ENCODE measurements around the gene SPINDOC. TPM values are rescaled to one million over a fixed set of nuclear protein-coding genes. Genes with fewer than 3 reads are reported as not detected.
A peak's percentile ranks its signal among the peaks of the same experiment; 100 is the strongest.
"Not testable (repeated sequence)": the region's sequence is repeated elsewhere in the genome, so short reads cannot be mapped to it uniquely, and the experiment has no call there.

The SPINDOC gene
- total RNA-seq, 2 donors from 2014 or later = 6.4 to 7.1 TPM

DNA sequence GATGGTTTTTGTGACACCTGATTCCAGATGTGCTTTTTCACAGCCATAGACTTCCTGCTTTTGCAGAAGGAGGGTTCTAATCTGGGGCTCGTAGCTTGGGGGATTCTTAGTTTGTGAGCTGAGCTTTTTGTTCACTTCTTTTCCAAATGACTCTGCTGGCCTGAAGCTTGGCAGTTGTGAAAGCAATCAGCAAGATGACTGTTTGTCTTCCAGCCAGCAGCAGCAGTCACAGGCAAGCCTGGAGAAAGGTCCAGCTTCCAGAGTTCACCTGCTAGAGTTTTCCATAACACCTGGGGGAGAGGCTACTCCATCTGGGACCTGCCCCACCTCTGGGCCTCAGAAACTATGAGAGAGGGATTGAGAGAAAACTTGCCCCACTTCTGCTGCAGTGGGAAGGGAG is 29.8 kb downstream of the SPINDOC start:
- intact Hi-C loops (cut with DNase I, micrococcal nuclease) = no loop called here
- DNase-seq (no peak), ATAC-seq (no peak)

GRCh38 chr11:63844836-63845235 is 31.6 kb downstream of the SPINDOC start:
- DNase-seq (no peak), ATAC-seq (no peak)
- intact Hi-C loops (cut with DNase I, micrococcal nuclease) = no loop called here

GRCh38 chr11:63845303-63845702 is 32.0 kb downstream of the SPINDOC start:
- intact Hi-C loops (cut with DNase I, micrococcal nuclease) = no loop called here
- no peak for DNase-seq
- no peak for ATAC-seq

DNA sequence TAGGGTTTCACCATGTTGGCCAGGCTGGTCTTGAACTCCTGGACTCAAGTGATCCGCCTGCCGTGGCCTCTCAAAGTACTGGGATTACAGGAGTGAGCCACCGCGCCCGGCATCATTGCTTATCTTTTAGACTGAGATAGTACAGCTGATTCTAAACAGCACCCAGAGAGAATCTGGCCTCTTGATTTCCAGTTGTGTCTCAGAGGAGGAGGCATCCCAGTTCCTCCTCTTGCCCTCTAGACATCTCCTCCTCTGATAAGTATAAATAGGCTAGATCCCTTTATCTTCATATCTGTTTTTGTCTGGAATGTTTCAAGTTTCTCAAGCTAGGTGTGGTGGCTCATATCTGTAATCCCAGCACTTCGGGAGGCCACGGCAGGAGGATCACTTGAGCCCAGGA is 32.7 kb downstream of the SPINDOC start:
- DNase-seq (no peak), ATAC-seq (no peak)
- intact Hi-C loops (cut with DNase I, micrococcal nuclease) = no loop called here

- intact Hi-C loops (cut with DNase I, micrococcal nuclease) = no loop called here
- no peak for DNase-seq
- ATAC-seq = no peak
These were observed 33.6 kb downstream of the SPINDOC start for GRCh38 chr11:63846897-63847296.

- intact Hi-C loops (cut with DNase I, micrococcal nuclease) = no loop called here
- DNase-seq (no peak), ATAC-seq (peak; percentile 51)
These were observed 34.1 kb downstream of the SPINDOC start for GRCh38 chr11:63847363-63847762.

DNA sequence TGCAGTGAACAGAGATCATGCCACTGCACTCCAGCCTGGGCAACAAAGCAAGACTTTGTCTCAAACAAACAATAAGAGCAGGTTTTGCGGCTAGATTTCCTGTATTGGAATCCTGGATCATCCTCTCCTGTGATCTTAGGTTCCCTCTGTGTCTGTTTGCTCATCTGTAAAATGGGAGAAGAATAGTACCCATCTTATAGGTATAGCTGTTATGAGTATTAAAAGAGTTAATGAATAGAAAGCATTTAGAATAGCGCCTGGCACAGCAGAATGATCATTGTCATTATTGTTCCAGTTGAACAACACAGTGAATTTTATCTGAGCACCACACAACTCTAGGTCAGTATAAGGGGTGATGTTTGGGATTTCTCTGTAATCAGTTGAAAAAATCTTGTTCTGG is 36.4 kb downstream of the SPINDOC start:
- intact Hi-C loops (cut with DNase I, micrococcal nuclease) = no loop called here
- no peak for DNase-seq

GRCh38 chr11:63850920-63851319 is 37.7 kb downstream of the SPINDOC start:
- DNase-seq (no peak), ATAC-seq (no peak)
- intact Hi-C loops (cut with DNase I, micrococcal nuclease) = no loop called here

More for the DNA sequence above, 36.4 kb downstream of the SPINDOC start:
- no peak for ATAC-seq

GRCh38 chr11:63851364-63851763 is 38.1 kb downstream of the SPINDOC start:
- intact Hi-C loops (cut with DNase I, micrococcal nuclease) = no loop called here
- DNase-seq (no peak), ATAC-seq (peak; percentile 72)

GRCh38 chr11:63853476-63853875 is 40.2 kb downstream of the SPINDOC start:
- intact Hi-C loops (cut with DNase I, micrococcal nuclease) = no loop called here
- DNase-seq = no peak
- ATAC-seq = no peak

GRCh38 chr11:63854696-63855095 is 41.4 kb downstream of the SPINDOC start:
- intact Hi-C loops (cut with DNase I, micrococcal nuclease) = no loop called here
- no peak for ATAC-seq
- DNase-seq = no peak

DNA sequence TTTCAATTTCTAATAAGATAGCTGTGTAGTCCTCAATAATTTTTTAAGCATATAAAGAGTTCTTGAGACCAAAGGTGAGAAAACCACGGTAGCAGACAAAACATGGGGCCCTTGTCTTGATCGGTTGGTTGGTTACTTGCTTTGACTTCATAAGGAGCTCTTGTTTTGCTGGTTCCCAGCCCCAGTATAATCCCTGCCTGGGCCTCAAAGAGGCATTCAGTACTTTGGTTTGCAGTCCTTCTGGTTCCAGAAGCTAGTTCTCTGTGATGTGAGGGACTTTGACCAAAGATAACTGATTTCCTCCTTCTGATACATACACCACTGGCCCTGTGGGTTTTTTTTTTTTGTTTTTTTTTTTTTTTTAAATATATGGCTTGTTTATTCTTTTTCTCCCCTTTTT is 42.7 kb downstream of the SPINDOC start:
- no peak for DNase-seq
- intact Hi-C loops (cut with DNase I, micrococcal nuclease) = no loop called here
- peak; percentile 84 for ATAC-seq

DNA sequence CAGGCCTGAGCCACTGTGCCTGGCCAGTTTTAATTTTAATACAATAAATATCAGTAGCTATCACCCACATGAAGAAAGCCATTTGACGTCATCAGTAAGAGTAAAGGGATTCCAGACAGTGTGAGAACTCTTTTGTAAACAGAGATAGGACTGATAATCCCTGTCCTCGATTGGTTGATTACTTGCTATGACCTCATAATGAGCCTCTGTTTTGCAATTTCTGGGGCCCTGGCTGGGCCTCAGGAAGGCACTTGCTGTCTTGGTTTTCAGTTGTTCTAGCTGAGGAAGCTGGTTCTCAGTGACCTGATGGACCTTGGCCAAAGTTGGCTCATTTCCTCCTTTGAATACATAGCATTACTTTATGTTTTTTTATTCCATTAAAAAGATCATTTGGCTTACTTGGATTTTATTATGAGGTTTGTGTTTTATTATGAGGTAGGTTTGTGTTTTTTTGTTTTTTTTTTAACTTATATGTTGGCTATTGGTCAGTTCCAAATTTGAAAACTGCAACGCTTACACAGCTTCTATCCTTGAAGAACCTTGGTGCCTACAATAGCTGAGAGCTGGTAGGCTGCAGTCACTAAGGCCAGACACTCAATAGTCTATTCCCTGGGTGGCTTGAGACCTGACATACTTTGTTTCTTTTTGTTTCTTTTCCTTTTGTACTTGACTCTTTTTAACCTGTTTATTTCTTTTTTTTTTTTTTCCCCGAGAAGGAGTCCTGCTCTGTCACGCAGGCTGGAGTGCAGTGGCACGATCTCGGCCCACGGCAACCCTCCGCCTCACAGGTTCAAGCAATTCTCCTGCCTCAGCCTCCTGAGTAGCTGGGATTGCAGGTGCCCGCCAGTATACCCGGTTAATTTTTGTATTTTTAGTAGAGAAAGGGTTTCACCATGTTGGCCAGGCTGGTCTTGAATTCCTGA is 45.6 kb downstream of the SPINDOC start:
- DNase-seq (no peak), ATAC-seq (peak; percentile 53)
- intact Hi-C loops (cut with DNase I, micrococcal nuclease) = no loop called here

GRCh38 chr11:63862923-63863322 is 49.7 kb downstream of the SPINDOC start:
- DNase-seq = peak; percentile 60 to 72
- intact Hi-C loops (cut with DNase I, micrococcal nuclease) = no loop called here

DNA sequence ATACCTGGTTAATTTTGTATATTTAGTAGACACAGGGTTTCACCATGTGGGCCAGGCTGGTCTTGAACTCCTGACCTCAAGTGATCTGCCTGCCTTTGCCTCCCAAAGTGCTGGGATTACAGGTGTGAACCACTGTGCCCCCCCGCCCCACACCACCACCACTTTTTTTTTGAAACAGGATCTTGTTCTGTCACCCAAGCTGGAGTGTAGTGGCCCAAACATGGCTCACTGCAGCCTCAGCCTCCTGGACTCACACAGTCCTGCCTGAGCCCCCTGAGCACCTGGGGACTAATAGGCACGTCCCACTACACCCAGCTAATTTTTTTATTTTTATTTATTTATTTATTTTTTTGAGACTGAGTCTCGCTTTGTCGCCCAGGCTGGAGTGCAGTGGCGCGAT is 50.4 kb downstream of the SPINDOC start:
- DNase-seq; ATAC-seq; intact Hi-C loops (cut with DNase I, micrococcal nuclease): not testable (repeated sequence)

More at GRCh38 chr11:63862923-63863322, 49.7 kb downstream of the SPINDOC start:
- ATAC-seq = peak; percentile 87

DNA sequence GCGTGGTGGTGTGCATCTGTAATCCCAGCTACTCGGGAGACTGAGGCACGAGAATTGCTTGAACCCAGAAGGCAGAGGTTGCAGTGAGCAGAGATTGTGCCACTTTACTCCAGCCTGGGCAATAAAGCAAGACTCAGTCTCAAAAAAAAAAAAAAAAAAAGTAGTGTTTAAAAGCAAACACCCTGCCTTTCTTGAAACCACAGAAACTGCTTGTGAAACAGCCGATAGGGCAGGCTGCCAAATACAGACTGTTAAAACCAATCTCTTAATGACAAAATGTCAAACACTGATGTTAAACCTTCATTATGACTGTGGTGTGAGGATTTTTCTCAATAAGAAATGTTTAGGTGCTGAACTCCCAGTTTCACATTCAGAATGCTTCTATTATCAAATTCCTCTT is 53.0 kb downstream of the SPINDOC start:
- ATAC-seq (peak; percentile 40), DNase-seq (peak; percentile 80 to 85)
- intact Hi-C loops (cut with DNase I, micrococcal nuclease) = no loop called here

GRCh38 chr11:63867511-63867910 is 54.3 kb downstream of the SPINDOC start:
- DNase-seq (no peak), ATAC-seq (no peak)
- intact Hi-C loops (cut with DNase I, micrococcal nuclease) = no loop called here

- intact Hi-C loops (cut with DNase I, micrococcal nuclease) = no loop called here
- DNase-seq (no peak), ATAC-seq (no peak)
These were observed 55.3 kb downstream of the SPINDOC start for GRCh38 chr11:63868399-63869064.

DNA sequence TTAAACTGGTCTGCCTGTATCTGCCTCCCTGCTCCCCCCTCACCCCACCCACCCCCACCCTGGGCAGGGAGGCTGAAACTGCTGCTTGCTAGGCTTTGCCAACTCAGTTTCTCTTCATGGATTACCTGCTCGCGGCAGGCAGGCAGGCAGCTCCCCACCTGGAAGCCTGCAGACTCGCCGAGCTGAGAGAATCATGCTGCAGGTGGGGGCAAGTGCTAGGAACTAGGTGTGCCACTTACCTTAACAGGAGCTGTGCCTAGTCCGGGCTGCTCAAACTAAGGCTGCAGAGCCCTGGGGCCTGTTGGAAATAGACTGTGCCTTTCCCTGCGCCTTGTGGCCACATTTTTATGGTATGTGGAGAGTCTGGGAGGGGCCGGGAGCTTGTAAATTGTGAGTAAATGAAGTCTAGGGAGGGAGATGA is 55.9 kb downstream of the SPINDOC start:
- intact Hi-C loops (cut with DNase I, micrococcal nuclease) = no loop called here
- ATAC-seq = peak; percentile 53
- DNase-seq = peak; percentile 73 to 79

GRCh38 chr11:63869683-63870082 is 56.4 kb downstream of the SPINDOC start:
- intact Hi-C loops (cut with DNase I, micrococcal nuclease) = no loop called here
- DNase-seq (peak in 1 of 2 donors; percentile 26), ATAC-seq (no peak)
